Fibroblast of skin of left biceps (primary cell): ENCODE measurements around the gene INSYN1.

Experiments
- DNase-seq, 2 experiments: peaks; one replicate each; pipeline ENCODE4 v3.0.0-alpha.2; 2013; ENCODE audit warnings: low read depth in 2 of 2

Gene INSYN1

DNA sequence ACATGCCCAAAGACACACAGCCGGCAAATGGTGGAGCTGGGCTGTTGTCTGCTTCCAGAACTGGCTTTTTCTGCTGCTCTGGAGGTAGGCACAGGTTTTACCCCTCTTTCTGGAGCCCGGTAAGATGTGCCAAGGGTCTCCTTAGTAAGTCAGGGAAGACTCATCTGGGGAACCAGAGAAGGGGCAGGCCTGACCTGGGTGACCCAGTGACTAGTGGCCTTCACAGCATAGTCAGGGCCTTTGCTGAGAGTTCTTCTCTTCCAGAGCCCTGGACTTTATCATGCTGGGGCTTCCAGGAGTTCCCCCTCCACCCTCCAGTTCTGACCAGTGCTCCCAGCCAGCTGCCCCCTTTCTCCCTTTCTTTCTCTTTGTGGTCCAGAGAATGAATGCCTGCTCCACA lies 65.8 kb downstream of the INSYN1 start:
- DNase-seq = no peak

GRCh38 chr15:73686781-73687256 lies 66.3 kb downstream of the INSYN1 start:
- no peak for DNase-seq

DNA sequence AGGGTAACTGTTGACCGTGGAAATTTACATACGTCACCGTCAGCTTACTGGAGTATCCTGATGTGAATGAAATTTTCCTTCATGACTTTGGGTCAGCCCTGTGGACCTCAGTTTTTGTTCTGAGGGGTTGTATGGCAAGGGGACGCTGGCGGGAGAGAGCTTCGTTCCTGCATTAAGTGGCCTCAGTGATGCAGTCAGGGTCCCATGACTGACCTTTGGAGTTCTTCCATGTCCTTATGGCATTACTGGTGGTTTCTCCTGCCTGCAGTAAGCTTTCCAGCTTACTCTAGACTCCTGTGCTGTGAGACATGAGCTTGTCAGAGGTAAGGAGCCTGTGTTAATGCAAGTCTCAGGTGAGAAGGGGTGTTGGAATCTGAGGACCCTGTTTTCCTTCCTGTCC lies 67.2 kb downstream of the INSYN1 start:
- DNase-seq = no peak
